ENCODE data around the gene TPRA1. TPM values are rescaled to one million over a fixed set of nuclear protein-coding genes. Genes with fewer than 3 reads are reported as not detected.

The TPRA1 gene
- polyA plus RNA-seq, 3 donors, result 20.2 to 29.4 (median 23.4) TPM

GRCh38 chr3:127566833-127567232 lies 23.7 kb downstream of the TPRA1 start:
- Histone ChIP-seq H3K9ac (ENCODE audit: insufficient read depth, low read length, poor library complexity, severe bottlenecking) (no peak overlapping the region), H3K4me3 (replicated peaks in 1 of 3; ENCODE audit: low read depth in 2 of 3, low read length in 3 of 3) (no peak overlapping the region), H4K20me1 (ENCODE audit: insufficient read depth, low read length) (no peaks in the 10 kb centered on the region), H3K27me3 (ENCODE audit: control insufficient read depth in 2 of 2, insufficient read depth in 2 of 2, low read length in 2 of 2) (no peaks in the 10 kb centered on the region), H3K4me2 (replicated peaks; ENCODE audit: extremely low read depth, low read length, poor library complexity, severe bottlenecking) (no peak overlapping the region), H2AFZ (ENCODE audit: insufficient read depth, low read depth, low read length, poor library complexity, severe bottlenecking) (no peak overlapping the region), H3K9me3 (replicated peaks in 1 of 2; ENCODE audit: control insufficient read depth in 1 of 2, insufficient read depth in 1 of 2, low read length in 2 of 2) (no peaks in the 10 kb centered on the region), H3K27ac (ENCODE audit: low read depth in 1 of 2, low read length in 2 of 2) (no peak overlapping the region), H3K79me2 (ENCODE audit: insufficient read depth, low read length) (no peaks in the 10 kb centered on the region), H3K36me3 (replicated peaks in 1 of 2; ENCODE audit: control insufficient read depth in 1 of 2, insufficient read depth in 2 of 2, low read length in 2 of 2) (peaks cover 9 to 17% of the 10 kb centered on the region in 2 donors), H3K4me1 (ENCODE audit: control insufficient read depth in 1 of 2, insufficient read depth in 2 of 2, low read length in 2 of 2) (no peaks in the 10 kb centered on the region)
- H3K9me3 Mint-ChIP-seq, result no peaks in the 10 kb centered on the region
- 81% methylated on average over 6 of the region's 9 CpGs for WGBS (ENCODE audit: insufficient coverage)
- intact Hi-C loops (cut with micrococcal nuclease), result no loop called here
- TF ChIP-seq CTCF (IDR thresholded peaks at IDR 0.05), result no peak
- no peak for DNase-seq
- H3K4me1 Mint-ChIP-seq, result no peaks in the 10 kb centered on the region
- no peak overlapping the region for H3K4me3 Mint-ChIP-seq
- H3K27ac Mint-ChIP-seq, result no peak overlapping the region
- peaks cover 21 to 27% of the 10 kb centered on the region in 2 donors for H3K36me3 Mint-ChIP-seq
- H3K27me3 Mint-ChIP-seq (ENCODE audit: low read depth in 3 of 3), result peaks cover 0 to 8% (median 3%) of the 10 kb centered on the region in 3 donors

GRCh38 chr3:127565711-127566110 lies 24.8 kb downstream of the TPRA1 start:
- Histone ChIP-seq H3K9me3 (replicated peaks in 1 of 2; ENCODE audit: control insufficient read depth in 1 of 2, insufficient read depth in 1 of 2, low read length in 2 of 2) (no peaks in the 10 kb centered on the region), H2AFZ (ENCODE audit: insufficient read depth, low read depth, low read length, poor library complexity, severe bottlenecking) (no peak overlapping the region), H3K4me1 (ENCODE audit: control insufficient read depth in 1 of 2, insufficient read depth in 2 of 2, low read length in 2 of 2) (peaks cover 0 to 2% of the 10 kb centered on the region in 2 donors), H3K79me2 (ENCODE audit: insufficient read depth, low read length) (no peaks in the 10 kb centered on the region), H3K4me3 (replicated peaks in 1 of 3; ENCODE audit: low read depth in 2 of 3, low read length in 3 of 3) (no peak overlapping the region), H3K27ac (ENCODE audit: low read depth in 1 of 2, low read length in 2 of 2) (no peak overlapping the region), H3K27me3 (ENCODE audit: control insufficient read depth in 2 of 2, insufficient read depth in 2 of 2, low read length in 2 of 2) (no peaks in the 10 kb centered on the region), H4K20me1 (ENCODE audit: insufficient read depth, low read length) (no peaks in the 10 kb centered on the region), H3K4me2 (replicated peaks; ENCODE audit: extremely low read depth, low read length, poor library complexity, severe bottlenecking) (no peak overlapping the region), H3K36me3 (replicated peaks in 1 of 2; ENCODE audit: control insufficient read depth in 1 of 2, insufficient read depth in 2 of 2, low read length in 2 of 2) (peaks cover 4 to 5% of the 10 kb centered on the region in 2 donors), H3K9ac (ENCODE audit: insufficient read depth, low read length, poor library complexity, severe bottlenecking) (no peak overlapping the region)
- no peak for TF ChIP-seq CTCF (IDR thresholded peaks at IDR 0.05)
- Mint-ChIP-seq H3K27me3 (ENCODE audit: low read depth in 3 of 3) (peaks cover 0 to 8% (median 3%) of the 10 kb centered on the region in 3 donors), H3K36me3 (peaks cover 11 to 18% of the 10 kb centered on the region in 2 donors), H3K4me1 (peaks cover 3% of the 10 kb centered on the region), H3K9me3 (no peaks in the 10 kb centered on the region), H3K4me3 (no peak overlapping the region), H3K27ac (peak overlapping the region in 1 of 7 donors; percentile 74)
- intact Hi-C loops (cut with micrococcal nuclease), result no loop called here
- DNase-seq, result peak in 1 of 3 donors; percentile 42
- WGBS (ENCODE audit: insufficient coverage), result 91% methylated on average over 7 of the region's 7 CpGs
